Kidney epithelial cell (primary cell): ENCODE measurements around the gene KDM2B. TPM values are rescaled to one million over a fixed set of nuclear protein-coding genes. Genes with fewer than 3 reads are reported as not detected.

ENCODE experiments used
- DNase-seq: peaks from one replicate; pipeline ENCODE4 v3.0.0-alpha.2; 2010; ENCODE audit warnings: low read depth
- H3K27me3 ChIP-seq: 2 replicates; pipeline ENCODE4 v1.6.0; 2011; ENCODE audit warnings: low read length; ENCODE audit not compliant: control insufficient read depth, insufficient read depth
- H3K36me3 ChIP-seq: 2 replicates; pipeline ENCODE4 v1.5.1; 2011; ENCODE audit warnings: low read length; ENCODE audit not compliant: control insufficient read depth, insufficient read depth
- H3K4me3 ChIP-seq: 2 replicates; pipeline ENCODE4 v1.5.1; 2011; ENCODE audit warnings: low read depth, mild to moderate bottlenecking, control low read depth, low read length
- total RNA-seq: library from RNA; depleted of rRNA; stranded (reverse); fragments of >200 nt; gene quantifications from 2 replicates; pipeline ENCODE4 v1.2.3, GENCODE V29; 2015
- TF ChIP-seq, protein P1 (sequence below): IDR thresholded peaks from 2 replicates; pipeline ENCODE4 v1.5.1; 2011; ENCODE audit warnings: mild to moderate bottlenecking, moderate library complexity, low read length, control low read depth, inconsistent platforms; ENCODE audit not compliant: insufficient read depth, poor library complexity, severe bottlenecking

Gene KDM2B
- total RNA-seq, 1 donor from 2014 or later = 34.7 TPM

DNA sequence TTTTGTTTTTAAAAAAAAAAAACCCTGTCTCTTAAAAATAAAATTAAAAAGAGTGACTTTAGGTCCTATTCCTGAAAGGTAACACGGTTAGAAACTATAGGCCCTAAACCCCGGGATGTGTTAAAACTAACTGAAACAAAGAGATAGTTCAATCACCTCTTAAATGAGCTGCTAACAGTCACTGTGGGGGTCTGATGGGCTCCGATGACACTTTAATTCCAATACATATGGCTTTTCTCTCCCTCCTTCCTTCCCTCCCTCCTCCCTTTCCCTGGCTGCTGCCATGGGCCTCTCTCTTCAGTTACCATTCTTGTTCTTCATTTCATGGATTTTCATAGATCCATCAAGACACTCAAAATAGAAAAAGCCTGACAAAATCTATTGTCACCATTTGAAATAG is 104.3 kb downstream of the KDM2B start:
- TF ChIP-seq, protein P1, sequence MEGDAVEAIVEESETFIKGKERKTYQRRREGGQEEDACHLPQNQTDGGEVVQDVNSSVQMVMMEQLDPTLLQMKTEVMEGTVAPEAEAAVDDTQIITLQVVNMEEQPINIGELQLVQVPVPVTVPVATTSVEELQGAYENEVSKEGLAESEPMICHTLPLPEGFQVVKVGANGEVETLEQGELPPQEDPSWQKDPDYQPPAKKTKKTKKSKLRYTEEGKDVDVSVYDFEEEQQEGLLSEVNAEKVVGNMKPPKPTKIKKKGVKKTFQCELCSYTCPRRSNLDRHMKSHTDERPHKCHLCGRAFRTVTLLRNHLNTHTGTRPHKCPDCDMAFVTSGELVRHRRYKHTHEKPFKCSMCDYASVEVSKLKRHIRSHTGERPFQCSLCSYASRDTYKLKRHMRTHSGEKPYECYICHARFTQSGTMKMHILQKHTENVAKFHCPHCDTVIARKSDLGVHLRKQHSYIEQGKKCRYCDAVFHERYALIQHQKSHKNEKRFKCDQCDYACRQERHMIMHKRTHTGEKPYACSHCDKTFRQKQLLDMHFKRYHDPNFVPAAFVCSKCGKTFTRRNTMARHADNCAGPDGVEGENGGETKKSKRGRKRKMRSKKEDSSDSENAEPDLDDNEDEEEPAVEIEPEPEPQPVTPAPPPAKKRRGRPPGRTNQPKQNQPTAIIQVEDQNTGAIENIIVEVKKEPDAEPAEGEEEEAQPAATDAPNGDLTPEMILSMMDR = no peak
- DNase-seq = no peak
- Histone ChIP-seq H3K36me3 (no peaks in the 10 kb centered on the region), H3K4me3 (no peak overlapping the region), H3K27me3 (no peaks in the 10 kb centered on the region)

DNA sequence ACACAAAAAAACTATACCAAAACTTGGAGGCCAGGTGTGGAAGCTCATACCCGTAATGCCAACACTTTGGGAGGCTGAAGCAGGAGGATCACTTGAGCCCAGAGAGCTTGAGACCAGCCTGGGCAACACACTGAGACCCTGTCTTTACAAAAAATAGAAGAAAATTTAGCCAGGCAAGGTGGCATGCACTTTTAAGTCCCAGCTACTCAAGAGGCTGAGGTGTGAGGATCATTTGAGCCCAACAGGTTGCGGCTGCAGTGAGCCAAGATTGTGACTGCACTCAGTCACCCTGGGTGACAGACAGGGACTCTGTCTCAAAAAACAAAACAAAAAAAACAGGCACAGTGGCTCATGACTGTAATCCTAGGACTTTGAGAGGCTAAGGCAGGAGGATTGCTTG is 105.5 kb downstream of the KDM2B start:
- Histone ChIP-seq H3K4me3 (no peak overlapping the region), H3K36me3 (no peaks in the 10 kb centered on the region), H3K27me3 (no peaks in the 10 kb centered on the region)
- TF ChIP-seq, protein P1 = no peak
- no peak for DNase-seq

DNA sequence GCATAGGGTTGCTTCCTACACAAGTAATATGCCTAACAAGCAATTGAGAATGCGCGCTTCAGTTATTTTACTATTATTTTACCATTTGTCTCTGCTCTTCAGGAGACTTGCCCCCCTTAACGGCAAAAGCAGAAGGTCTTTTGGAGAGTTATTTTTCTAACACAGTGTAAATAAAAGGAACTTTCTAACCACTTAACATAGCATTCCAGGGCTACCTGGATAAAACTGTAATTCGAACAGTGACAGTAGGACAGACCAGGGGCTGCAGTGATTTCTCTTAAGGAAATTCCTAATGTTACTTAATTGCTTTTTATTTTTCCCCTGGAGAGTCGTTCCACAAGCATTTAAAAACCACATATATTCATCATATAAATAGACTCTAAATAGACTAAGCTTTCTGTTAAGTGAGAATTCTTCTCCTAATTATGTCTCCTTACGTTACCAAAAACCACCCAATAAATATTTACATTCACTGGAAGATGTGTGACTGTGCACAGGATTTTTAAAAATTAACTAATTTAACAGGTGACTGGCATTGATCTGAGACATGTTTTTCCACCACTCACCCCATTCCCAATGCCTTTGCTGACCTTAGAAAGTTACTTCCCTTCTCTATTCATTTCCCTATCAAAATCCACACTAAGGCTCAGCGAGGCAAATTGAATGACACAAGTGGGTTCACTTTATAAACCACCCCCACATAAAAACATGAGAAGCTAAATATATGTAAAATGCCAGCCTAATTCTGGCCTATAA is 108.5 kb downstream of the KDM2B start:
- no peak for DNase-seq
- no peak overlapping the region for H3K4me3 ChIP-seq

DNA sequence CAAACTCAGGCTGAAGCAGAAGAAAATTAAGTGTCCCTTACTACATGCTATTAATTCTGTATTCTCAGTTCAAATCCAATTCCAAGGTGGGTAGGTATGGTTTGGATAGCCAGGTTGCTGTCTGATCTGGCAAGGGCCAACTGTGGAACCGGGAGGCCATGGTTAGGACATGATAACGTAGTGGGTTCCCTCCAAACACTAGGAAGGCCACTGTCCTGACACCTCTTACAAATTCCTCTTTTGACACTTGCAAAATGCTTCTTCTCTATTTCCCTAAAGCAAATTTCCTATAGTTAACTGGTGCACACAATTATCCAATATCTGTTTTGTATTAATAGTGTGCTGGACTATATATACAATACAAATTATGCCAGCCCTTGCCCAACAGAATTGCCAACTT is 110.1 kb downstream of the KDM2B start:
- H3K4me3 ChIP-seq = no peak overlapping the region
- H3K27me3 ChIP-seq = no peaks in the 10 kb centered on the region
- no peak for DNase-seq
- no peaks in the 10 kb centered on the region for H3K36me3 ChIP-seq
- TF ChIP-seq, protein P1 = no peak

More for the DNA sequence above, 108.5 kb downstream of the KDM2B start:
- TF ChIP-seq, protein P1 = no peak
- Histone ChIP-seq H3K36me3 (no peaks in the 10 kb centered on the region), H3K27me3 (no peaks in the 10 kb centered on the region)

DNA sequence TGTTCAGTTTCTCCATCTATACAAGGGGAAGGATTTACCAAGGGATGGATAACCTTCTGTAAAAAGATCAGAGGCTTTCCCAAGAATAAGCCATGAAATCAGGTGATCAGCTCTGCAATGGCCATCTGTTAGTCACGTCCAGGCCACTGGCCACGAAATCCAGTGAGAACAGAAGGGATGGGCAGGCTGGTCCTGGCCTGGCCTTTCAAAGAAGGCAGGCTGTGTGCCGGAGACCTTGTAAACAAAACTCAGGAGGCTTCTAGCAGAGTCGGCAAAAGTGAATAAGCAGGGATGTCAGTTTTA is 112.4 kb downstream of the KDM2B start:
- no peaks in the 10 kb centered on the region for H3K36me3 ChIP-seq
- TF ChIP-seq, protein P1 = no peak

More for the DNA sequence above, 112.4 kb downstream of the KDM2B start:
- Histone ChIP-seq H3K27me3 (no peaks in the 10 kb centered on the region), H3K4me3 (no peak overlapping the region)
- DNase-seq = no peak
